Breast epithelium (tissue), 4 donors: ENCODE data around the gene EED. TPM values are rescaled to one million over a fixed set of nuclear protein-coding genes. Genes with fewer than 3 reads are reported as not detected.
A peak's percentile ranks its signal among the peaks of the same experiment; 100 is the strongest.
"Not testable (repeated sequence)": the region's sequence is repeated elsewhere in the genome, so short reads cannot be mapped to it uniquely, and the experiment has no call there.

Experiments
- DNase-seq, 2 donors: peaks; one replicate each; pipeline ENCODE4 v3.0.0-alpha.2; 2019; ENCODE audit warnings: low spot score in 2 of 2
- H3K27ac ChIP-seq, 2 donors: fragments of 200-600 bp; sonication (generic) in 1 of 2; one replicate each; pipeline ENCODE4 v1.5.1; 2016 to 2019; ENCODE audit warnings: mild to moderate bottlenecking in 1 of 2
- H3K27me3 ChIP-seq, 2 donors: fragments of 200-600 bp; sonication (generic) in 1 of 2; one replicate each; pipeline versions ENCODE4 v1.5.1 to v1.6.0; 2017 to 2019; ENCODE audit warnings: control low read depth in 1 of 2, mild to moderate bottlenecking in 1 of 2
- H3K36me3 ChIP-seq: fragments of 200-600 bp; one replicate; pipeline ENCODE4 v1.5.1; 2019
- H3K4me1 ChIP-seq, 2 donors: fragments of 200-600 bp; sonication (generic); one replicate each; pipeline ENCODE4 v1.5.1; 2016 to 2019; ENCODE audit warnings: control low read depth in 1 of 2
- H3K4me3 ChIP-seq, 3 donors: fragments of 200-600 bp; sonication (generic); 1 replicate in 2 of 3; 2 replicates in 1 of 3; pipeline ENCODE4 v1.5.1; 2016 to 2019; ENCODE audit warnings: mild to moderate bottlenecking in 3 of 3, moderate library complexity in 2 of 3
- H3K9me3 ChIP-seq, 2 donors: fragments of 200-600 bp; sonication (generic) in 1 of 2; one replicate each; pipeline ENCODE4 v1.5.1; 2016 to 2019; ENCODE audit warnings: control low read depth in 1 of 2
- CTCF ChIP-seq, 3 donors: fragments of 450-650 bp; IDR thresholded peaks; one replicate each; pipeline ENCODE4 v1.5.1; 2016 to 2017; ENCODE audit warnings: antibody characterized with exemption in 3 of 3, mild to moderate bottlenecking in 3 of 3, moderate library complexity in 3 of 3
- POLR2A ChIP-seq: fragments of 450-650 bp; IDR thresholded peaks from one replicate; pipeline ENCODE4 v1.6.1; 2016; ENCODE audit warnings: antibody characterized with exemption, mild to moderate bottlenecking, moderate library complexity
- POLR2AphosphoS5 ChIP-seq, 3 donors: sonication (generic); formaldehyde crosslinking; IDR thresholded peaks; one replicate each; pipeline ENCODE4 v1.6.1; 2017; ENCODE audit warnings: antibody characterized with exemption in 3 of 3
- intact Hi-C: fragments of 100-400 bp; cut with DNase I; formaldehyde crosslinking; loops from one replicate; pipeline ENCODE4 v1.15.1; 2023; ENCODE audit warnings: low total_unique reads
- total RNA-seq, 3 donors: library from RNA; depleted of rRNA; stranded (reverse); fragments of >200 nt; gene quantifications; one replicate each; pipeline ENCODE4 v1.1.0, GENCODE V29; 2016

Gene EED
- total RNA-seq, 3 donors from 2014 or later = 14.6 to 39.4 (median 26.2) TPM

DNA sequence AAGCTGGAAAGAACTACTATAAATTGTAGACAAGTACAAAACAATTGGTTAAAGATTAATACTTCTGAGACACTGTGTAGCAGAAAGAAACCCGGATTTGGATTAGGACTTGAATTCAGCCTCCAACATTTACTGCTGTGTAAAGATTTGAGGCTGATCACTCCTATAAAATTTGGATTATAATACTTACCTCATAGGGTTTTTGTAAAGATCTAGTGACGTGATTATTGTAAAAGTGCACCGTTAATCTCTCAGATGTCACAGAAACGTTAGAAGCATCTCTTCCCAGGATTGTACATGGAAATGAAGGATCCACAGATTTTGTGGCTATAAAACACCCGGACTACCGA lies 57.2 kb downstream of the EED start:
- intact Hi-C loops = no loop called here
- TF ChIP-seq POLR2A = no peak
- TF ChIP-seq POLR2AphosphoS5 (IDR thresholded peaks at IDR 0.05) = no peak
- no peak for TF ChIP-seq CTCF (IDR thresholded peaks at IDR 0.05)
- H3K27me3 ChIP-seq = no peaks in the 10 kb centered on the region
- no peaks in the 10 kb centered on the region for H3K9me3 ChIP-seq
- DNase-seq = no peak
- H3K36me3 ChIP-seq = no peaks in the 10 kb centered on the region
- H3K4me3 ChIP-seq = peak overlapping the region; percentile 83 to 90 (median 90)
- no peaks in the 10 kb centered on the region for H3K4me1 ChIP-seq
- peak overlapping the region; percentile 83 to 89 for H3K27ac ChIP-seq

- Histone ChIP-seq H3K27ac (peak within 1 kb of the TSS; percentile 83 to 89), H3K27me3 (no peaks in the 10 kb centered on the region), H3K9me3 (no peaks in the 10 kb centered on the region), H3K36me3 (no peaks in the 10 kb centered on the region), H3K4me3 (peak within 1 kb of the TSS; percentile 83 to 90 (median 90)), H3K4me1 (no peaks in the 10 kb centered on the region)
- intact Hi-C loops = no loop called here
- no peak for TF ChIP-seq CTCF (IDR thresholded peaks at IDR 0.05)
- TF ChIP-seq POLR2AphosphoS5 (IDR thresholded peaks at IDR 0.05) = peak; percentile 85 to 86 (median 85)
- peak; percentile 20 for TF ChIP-seq POLR2A
- peak; percentile 99 to 100 for DNase-seq
Measured at GRCh38 chr11:86302092-86302793, 57.7 kb downstream of the EED start, which contains the start of gene HIKESHI. Gene HIKESHI, plus strand, starts transcription at chr11:86302240. Its CDS starts 209 bp downstream, at chr11:86302449.

DNA sequence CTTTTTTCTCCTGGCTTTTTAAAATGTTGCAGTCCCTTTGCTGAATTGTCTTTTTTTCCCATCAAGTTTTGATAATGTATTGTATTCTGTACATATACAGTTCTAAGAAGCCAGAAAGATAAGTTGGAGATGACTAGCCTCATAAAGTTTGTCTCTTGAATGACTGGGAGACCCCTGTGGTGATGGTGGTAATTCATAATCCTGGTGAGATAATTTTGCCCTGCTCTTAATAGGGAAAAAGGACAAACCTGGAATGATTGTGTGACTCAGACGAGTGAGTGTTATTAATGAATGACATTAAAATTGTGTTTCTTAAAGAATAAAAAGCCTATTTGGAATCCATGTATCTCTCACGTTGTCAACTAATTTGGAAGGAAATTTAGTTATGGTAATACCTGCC lies 58.7 kb downstream of the EED start:
- Histone ChIP-seq H3K36me3 (no peaks in the 10 kb centered on the region), H3K9me3 (no peaks in the 10 kb centered on the region), H3K4me1 (no peaks in the 10 kb centered on the region), H3K27ac (no peak overlapping the region), H3K27me3 (no peaks in the 10 kb centered on the region), H3K4me3 (peak overlapping the region in 2 of 3 donors; percentile 83 to 90)
- intact Hi-C loops = no loop called here
- no peak for DNase-seq
- TF ChIP-seq POLR2A = no peak
- no peak for TF ChIP-seq CTCF (IDR thresholded peaks at IDR 0.05)
- TF ChIP-seq POLR2AphosphoS5 (IDR thresholded peaks at IDR 0.05) = no peak

- intact Hi-C loops, H3K4me1 ChIP-seq: not testable (repeated sequence)
Measured at GRCh38 chr11:86308710-86309109, 64.2 kb downstream of the EED start.

DNA sequence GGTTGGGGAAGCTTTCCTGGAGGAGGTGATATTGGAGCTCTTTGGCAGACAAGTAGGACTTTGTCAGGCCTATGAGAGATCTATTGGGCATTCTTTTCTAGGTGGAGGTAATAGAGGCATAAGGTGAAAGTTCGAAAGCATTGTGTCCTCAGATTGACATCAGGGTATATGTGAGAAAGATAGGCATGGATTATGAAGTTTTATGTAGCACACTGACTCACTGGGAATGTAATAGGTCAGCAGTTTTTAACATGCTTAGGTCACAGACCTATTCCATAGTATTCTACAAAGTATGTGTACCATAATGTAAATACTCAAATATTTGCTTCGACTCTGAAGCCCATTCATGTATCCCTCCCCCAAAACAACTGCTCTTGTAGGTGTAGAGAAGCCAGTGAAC lies 69.2 kb downstream of the EED start:
- TF ChIP-seq CTCF (IDR thresholded peaks at IDR 0.05) (no peak), POLR2AphosphoS5 (IDR thresholded peaks at IDR 0.05) (no peak), POLR2A (no peak)
- DNase-seq = no peak
- H3K4me1 ChIP-seq = no peaks in the 10 kb centered on the region
- no peaks in the 10 kb centered on the region for H3K27me3 ChIP-seq
- no peak overlapping the region for H3K4me3 ChIP-seq
- H3K9me3 ChIP-seq = no peaks in the 10 kb centered on the region
- no peak overlapping the region for H3K27ac ChIP-seq
- intact Hi-C loops = no loop called here
- no peaks in the 10 kb centered on the region for H3K36me3 ChIP-seq

More at GRCh38 chr11:86308710-86309109, 64.2 kb downstream of the EED start:
- not testable (repeated sequence) for H3K36me3 ChIP-seq, H3K9me3 ChIP-seq, DNase-seq, H3K27ac ChIP-seq, H3K4me3 ChIP-seq, H3K27me3 ChIP-seq
